CD4-positive, alpha-beta T cell treated with Interleukin-15 for 4 hours (primary cell): ENCODE data around the gene FPGT.
"Not testable (repeated sequence)": the region's sequence is repeated elsewhere in the genome, so short reads cannot be mapped to it uniquely, and the experiment has no call there.

Experiments
- DNase-seq: peaks from one replicate; pipeline ENCODE4 v3.0.0-alpha.2; 2020; ENCODE audit warnings: low spot score

The FPGT gene

GRCh38 chr1:74197657-74198552 lies at the start of gene FPGT, which contains the start of gene LRRIQ3:
Gene FPGT, plus strand, starts transcription at chr1:74198242. Its CDS starts 37 bp downstream, at chr1:74198279.
Gene LRRIQ3, minus strand, starts transcription at chr1:74198176. Its CDS starts 14,492 bp downstream, at chr1:74183684.
- peak; percentile 95 for DNase-seq

DNA sequence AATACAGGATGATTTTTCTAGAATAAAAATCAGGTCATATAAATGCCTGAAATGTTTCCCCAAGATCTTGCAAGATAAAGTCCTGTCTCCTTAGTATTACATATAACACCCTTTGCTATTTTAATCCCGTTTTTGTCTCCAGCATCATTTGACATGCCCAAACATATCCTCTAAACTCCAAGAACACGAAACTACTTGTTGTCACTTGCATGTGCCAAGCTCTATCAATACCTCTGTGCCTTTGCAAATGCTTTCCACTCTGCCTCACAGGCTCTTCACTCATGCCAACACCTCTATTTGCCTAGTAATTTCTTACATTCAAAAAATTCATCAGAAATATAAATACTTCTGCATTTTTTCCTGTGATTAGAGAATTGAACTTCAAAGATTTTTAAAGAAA lies 38.0 kb upstream of the FPGT start:
- DNase-seq: no peak

DNA sequence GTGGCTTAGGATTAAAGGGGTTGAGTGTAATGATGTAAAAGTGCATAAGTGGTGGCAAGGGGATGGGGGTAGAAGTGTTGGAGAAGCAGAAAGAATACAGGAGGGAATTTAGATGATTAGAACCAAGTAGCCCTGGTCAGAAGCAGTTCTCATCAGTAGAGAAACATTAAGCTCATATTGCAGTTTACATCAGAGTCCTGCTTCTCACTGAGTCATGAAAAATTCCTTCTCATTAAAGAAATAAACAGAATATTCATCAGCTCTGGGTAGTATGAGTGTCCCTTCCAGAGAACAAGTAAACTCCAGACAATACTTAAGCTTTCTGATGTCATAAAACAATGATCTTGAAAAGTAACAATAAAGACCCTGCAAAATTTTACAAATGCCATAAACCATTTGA lies 36.5 kb upstream of the FPGT start:
- no peak for DNase-seq

GRCh38 chr1:74162333-74162732 lies 35.7 kb upstream of the FPGT start:
- no peak for DNase-seq

GRCh38 chr1:74174423-74174822 lies 23.6 kb upstream of the FPGT start:
- not testable (repeated sequence) for DNase-seq

GRCh38 chr1:74180490-74180889 lies 17.6 kb upstream of the FPGT start:
- no peak for DNase-seq

DNA sequence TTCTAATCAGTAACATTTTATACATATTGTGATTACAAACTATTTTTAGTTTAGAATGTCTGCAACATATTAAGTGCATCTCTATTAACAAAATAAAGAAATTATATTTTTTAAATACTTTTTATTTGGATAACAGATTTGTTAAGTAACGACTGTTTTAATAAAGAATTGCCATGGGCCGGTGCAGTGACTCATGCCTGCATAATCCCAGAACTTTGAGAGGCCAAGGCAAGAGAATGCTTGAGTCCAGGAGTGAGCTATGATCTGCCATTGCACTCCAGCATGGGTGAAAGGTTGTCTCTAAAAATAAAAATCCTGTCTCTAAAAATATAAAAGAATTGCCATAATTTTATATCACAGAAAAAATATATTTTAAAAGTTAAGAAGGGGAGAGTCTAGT lies 4.1 kb upstream of the FPGT start:
- no peak for DNase-seq

DNA sequence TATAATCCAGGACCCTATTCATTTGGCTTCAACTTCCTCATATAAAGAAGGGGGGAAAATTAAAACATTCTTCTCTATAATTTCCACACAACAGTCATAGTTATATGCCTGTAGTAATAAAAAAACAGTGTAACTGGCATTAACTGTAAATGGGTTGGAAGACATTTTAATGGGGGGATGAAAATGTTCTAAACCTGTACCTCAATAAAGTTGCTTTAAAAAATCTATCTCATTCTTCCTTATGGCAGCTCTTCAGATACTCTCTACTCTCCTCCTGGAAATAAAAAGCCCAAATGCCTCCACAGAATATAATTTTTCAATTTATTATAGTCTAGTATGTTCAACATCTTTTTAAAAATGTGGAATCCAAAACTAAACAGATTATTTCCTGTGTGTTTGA lies 2.7 kb upstream of the FPGT start:
- DNase-seq: no peak

- DNase-seq: no peak
Observed at GRCh38 chr1:74197255-74197654, 787 bp upstream of the FPGT start.

- DNase-seq: no peak
Observed at GRCh38 chr1:74199504-74199903, 1.5 kb downstream of the FPGT start.

GRCh38 chr1:74205266-74205665 lies 7.2 kb downstream of the FPGT start:
- DNase-seq: no peak

- DNase-seq: no peak
Observed at GRCh38 chr1:74215229-74215628, 17.2 kb downstream of the FPGT start.

DNA sequence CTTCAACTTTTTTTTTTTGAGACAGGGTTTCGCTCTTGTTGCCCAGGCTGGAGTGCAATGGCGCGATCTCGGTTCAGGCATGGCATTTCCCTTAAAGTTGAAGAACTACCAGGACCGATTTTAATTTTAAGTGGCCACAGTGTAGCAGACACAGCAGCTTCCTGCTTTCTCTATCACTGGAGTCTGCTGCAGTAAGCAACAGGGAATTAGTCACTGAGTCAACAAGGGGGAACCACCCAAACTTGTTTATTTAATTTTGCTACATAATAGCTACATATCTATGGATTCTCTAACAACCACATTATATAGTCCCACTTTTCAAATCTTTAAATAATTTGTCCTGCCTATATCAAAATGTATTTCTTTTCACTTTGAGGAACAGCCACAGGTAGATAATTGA lies 24.7 kb downstream of the FPGT start:
- DNase-seq: no peak

GRCh38 chr1:74223453-74223852 lies 25.4 kb downstream of the FPGT start:
- no peak for DNase-seq

DNA sequence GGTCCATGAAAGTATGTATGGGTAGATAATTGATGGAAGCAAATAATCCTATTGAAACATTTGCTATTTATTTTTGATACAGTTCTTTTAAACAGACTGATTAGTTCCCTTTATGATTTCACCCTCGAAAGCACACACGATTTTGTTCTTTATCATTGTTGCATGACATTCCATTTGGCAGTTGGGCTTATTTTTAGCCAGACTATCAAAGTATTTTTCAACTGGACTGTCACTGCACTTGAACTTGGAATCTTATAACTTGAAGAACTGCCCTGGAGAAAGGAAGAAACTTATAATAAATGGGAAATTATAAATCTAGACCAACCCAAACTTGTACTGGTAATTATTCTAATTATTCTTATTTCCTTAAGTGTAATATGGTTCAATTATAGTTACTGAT lies 37.1 kb downstream of the FPGT start, which contains the start of gene TNNI3K:
Gene TNNI3K (plus strand): TSS at position 235 of the 400 bp plus-strand sequence. CDS start 65 bp downstream, at position 300.
- DNase-seq: no peak

GRCh38 chr1:74236440-74236839 lies 38.4 kb downstream of the FPGT start:
- DNase-seq: no peak

GRCh38 chr1:74237035-74237434 lies 39.0 kb downstream of the FPGT start:
- DNase-seq: no peak

DNA sequence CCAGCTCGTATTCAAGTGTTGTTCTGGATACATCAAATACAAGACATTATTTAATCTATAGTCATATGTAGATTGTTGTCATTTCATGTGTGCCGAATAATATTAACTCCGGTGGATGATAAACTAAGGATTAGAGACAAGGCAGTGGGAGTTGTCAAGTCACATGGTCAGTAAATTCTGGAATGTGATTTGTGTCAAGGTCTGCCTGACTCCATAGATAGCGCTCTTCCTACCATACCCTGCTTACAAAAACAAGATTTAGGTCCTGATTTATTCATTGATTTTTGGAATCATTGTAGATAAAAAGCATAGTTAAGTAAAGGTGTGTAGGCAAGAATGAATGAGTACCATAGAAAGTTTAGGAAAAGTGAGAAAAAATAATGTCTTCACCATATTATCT lies 39.7 kb downstream of the FPGT start:
- DNase-seq: no peak

DNA sequence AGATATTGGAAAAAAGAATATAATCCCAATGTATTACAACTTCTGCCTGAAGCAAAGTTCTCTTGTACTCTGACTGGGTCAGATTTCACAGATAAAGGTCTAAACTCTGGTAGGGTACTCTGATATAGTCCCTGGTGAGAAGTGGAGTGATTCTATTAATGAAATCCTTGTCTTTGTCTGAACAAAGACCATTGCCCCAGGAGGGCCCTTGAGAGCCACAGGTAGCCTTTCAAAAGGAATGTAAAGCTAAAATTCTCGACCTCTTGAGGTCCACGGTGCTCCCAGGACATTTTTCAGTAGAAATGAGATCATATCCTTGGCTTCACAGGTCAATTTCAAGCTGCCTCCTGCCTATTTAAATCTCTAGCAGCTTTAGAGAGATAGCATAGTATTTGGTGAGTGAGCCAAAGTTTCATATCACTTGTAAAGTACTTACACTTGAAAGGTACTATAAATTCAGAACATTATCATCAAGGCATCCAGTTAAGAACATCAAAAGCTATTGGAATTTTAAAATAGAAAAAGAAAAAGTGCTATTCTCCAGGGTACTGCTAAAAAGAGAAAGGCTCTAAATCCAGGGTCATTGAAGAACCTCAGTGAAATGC lies 47.2 kb downstream of the FPGT start:
- no peak for DNase-seq

DNA sequence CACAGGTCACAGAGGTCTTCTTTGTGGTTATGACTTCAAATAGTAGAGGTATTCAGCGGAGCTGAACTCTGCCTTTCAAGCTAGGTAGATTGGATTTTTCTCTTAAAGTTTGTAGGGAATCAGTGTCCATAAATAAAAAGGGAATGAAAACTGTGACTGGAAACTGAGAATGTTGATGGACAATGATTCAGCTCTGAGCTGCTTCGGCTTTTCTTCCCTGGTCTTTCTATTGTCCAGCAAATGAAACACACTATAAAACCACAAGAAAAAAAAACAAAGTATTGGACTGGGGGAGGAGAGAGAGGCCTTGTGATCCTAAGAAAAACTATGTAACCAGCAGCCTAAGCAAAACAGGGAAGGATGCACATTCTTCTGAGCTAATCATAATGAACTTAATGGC lies 48.3 kb downstream of the FPGT start:
- DNase-seq: no peak

- DNase-seq: no peak
Observed at GRCh38 chr1:74247881-74248528, 50.0 kb downstream of the FPGT start.

GRCh38 chr1:74253243-74253824 lies 55.3 kb downstream of the FPGT start:
- DNase-seq: not testable (repeated sequence)
